Measurements from ENCODE around the gene FITM1.
A peak's percentile ranks its signal among the peaks of the same experiment; 100 is the strongest.

Gene FITM1

DNA sequence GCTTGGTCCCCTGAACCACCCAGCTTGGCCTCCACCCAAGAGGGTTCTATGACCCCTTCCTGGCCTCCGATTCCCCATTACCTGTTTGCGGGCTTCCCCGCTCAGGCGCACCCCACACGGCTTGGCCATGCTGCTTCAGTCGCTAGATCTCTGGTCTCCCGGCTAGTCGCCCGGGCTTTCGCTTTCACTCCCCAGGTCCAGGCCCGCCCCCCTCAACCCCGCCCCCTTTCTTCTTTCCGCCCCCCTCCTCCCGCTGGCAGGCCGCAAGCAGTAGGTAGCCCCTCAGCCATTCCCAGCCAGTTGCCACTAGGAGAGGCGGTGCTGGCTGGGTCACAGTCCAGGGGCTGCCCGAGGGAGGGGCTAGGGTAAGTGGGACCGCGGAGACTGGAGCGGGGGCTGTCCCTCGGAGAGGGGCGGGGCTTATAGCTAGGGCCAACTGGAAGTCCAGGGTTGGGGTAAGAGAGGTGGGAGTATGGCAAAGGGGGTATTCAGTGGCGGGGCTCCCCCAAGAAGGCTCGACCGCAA lies 16.1 kb downstream of the FITM1 start, which contains the start of gene PSME2:
Gene PSME2 (minus strand): TSS at position 158 of the 525 bp plus-strand sequence. CDS start 29 bp downstream, at position 129.
- TF ChIP-seq TAF1 (IDR thresholded peaks at IDR 0.05; ENCODE audit: low read depth) (peak; percentile 33; the same call in 1 of the 2 replicates), TEAD4 (IDR thresholded peaks at IDR 0.05) (0 out of 2 replicates have a peak, but pooled peaks have one; percentile 4), EP300 (IDR thresholded peaks at IDR 0.05; ENCODE audit: borderline replicate concordance) (no peak)

DNA sequence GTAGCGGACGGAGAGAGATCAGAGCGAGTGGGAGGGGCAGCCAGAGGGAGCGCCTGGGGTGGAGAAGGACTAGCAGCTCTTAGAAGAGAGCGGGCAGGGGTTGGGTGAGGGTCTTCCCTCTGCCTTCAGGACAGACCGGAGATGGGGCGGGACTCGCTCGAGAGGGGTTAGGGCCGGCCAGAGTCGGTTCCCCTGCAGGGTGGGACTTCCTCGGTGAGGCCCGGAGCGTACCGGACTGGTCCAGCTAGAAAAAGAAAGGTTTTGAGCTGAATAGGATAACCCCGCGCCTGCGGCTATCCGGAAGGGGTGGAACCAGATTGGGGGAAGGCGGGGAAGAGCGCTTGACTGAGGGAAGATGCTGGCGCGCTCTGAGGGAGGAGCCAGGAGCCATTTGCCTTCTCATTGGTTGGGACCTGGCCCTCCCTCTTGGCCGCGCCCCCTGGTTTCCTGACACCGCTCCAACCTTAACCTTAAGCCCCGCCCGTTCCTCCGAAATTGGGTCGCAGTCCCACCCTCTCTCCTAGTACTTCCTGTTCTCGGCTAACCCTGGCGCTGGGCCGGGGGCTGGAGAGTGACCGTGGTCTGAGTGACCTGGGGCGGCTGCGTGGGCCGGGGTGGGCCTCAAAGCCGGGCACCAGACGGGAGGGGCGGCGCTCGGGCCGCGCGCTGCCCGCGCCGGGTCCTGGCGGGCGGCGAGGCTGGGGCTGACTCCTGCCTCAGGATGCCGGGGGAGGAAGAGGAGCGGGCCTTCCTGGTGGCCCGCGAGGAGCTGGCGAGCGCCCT lies 16.7 kb downstream of the FITM1 start, which contains the start of gene RNF31:
Gene RNF31 (plus strand): TSS at position 521 of the 783 bp plus-strand sequence. CDS start 201 bp downstream, at position 722.
- TF ChIP-seq NFIC (IDR thresholded peaks at IDR 0.05) (no peak), ZBTB7A (IDR thresholded peaks at IDR 0.05; ENCODE audit: low read depth) (no peak), CREB1 (IDR thresholded peaks at IDR 0.05; ENCODE audit: low read depth) (no peak), EGR1 (IDR thresholded peaks at IDR 0.05) (no peak), TAF1 (IDR thresholded peaks at IDR 0.05; ENCODE audit: low read depth) (peak; percentile 38), TCF12 (IDR thresholded peaks at IDR 0.05; ENCODE audit: low read depth) (no peak)

DNA sequence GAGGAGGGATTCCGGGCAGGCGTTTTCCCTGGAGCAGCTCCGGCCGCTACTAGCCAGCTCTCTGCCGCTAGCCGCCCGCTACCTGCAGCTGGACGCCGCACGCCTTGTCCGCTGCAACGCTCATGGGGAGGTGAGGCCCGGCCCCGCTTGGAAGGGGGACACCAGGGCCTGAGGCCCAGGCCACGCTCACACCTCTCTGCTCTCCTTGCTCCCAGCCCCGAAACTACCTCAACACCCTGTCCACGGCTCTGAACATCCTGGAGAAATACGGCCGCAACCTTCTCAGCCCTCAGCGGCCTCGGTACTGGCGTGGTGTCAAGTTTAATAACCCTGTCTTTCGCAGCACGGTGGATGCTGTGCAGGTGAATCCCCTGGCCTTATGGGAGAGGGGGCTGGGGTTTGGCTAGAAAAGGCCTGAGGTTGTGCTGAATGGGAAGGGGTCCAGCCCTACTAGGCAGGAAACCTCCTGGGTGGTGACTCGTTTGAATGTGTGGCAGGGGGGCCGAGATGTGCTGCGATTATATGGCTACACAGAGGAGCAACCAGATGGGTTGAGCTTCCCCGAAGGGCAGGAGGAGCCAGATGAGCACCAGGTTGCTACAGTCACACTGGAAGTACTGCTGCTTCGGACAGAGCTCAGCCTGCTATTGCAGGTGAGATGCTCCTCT lies 17.4 kb downstream of the FITM1 start:
- no peak for TF ChIP-seq FOXM1 (IDR thresholded peaks at IDR 0.05; ENCODE audit: borderline replicate concordance, low read depth)
- no peak for TF ChIP-seq ZBTB7A (IDR thresholded peaks at IDR 0.05; ENCODE audit: low read depth)
- TF ChIP-seq, protein P1, sequence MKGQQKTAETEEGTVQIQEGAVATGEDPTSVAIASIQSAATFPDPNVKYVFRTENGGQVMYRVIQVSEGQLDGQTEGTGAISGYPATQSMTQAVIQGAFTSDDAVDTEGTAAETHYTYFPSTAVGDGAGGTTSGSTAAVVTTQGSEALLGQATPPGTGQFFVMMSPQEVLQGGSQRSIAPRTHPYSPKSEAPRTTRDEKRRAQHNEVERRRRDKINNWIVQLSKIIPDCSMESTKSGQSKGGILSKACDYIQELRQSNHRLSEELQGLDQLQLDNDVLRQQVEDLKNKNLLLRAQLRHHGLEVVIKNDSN (IDR thresholded peaks at IDR 0.05) = no peak
- no peak for TF ChIP-seq NFIC (IDR thresholded peaks at IDR 0.05)
- TF ChIP-seq TCF12 (IDR thresholded peaks at IDR 0.05; ENCODE audit: low read depth) = no peak
- TF ChIP-seq CEBPB (IDR thresholded peaks at IDR 0.05) = no peak
- TF ChIP-seq, protein P2, sequence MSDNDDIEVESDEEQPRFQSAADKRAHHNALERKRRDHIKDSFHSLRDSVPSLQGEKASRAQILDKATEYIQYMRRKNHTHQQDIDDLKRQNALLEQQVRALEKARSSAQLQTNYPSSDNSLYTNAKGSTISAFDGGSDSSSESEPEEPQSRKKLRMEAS (IDR thresholded peaks at IDR 0.05) = no peak
- no peak for TF ChIP-seq TEAD4 (IDR thresholded peaks at IDR 0.05)
- no peak for TF ChIP-seq CREB1 (IDR thresholded peaks at IDR 0.05; ENCODE audit: low read depth)
- TF ChIP-seq TAF1 (IDR thresholded peaks at IDR 0.05; ENCODE audit: low read depth) = no peak
- TF ChIP-seq EGR1 (IDR thresholded peaks at IDR 0.05) = no peak
- TF ChIP-seq RAD21 (IDR thresholded peaks at IDR 0.05; ENCODE audit: low read depth) = no peak
- no peak for TF ChIP-seq YY1 (IDR thresholded peaks at IDR 0.05; ENCODE audit: low read depth)
- TF ChIP-seq, protein P3, sequence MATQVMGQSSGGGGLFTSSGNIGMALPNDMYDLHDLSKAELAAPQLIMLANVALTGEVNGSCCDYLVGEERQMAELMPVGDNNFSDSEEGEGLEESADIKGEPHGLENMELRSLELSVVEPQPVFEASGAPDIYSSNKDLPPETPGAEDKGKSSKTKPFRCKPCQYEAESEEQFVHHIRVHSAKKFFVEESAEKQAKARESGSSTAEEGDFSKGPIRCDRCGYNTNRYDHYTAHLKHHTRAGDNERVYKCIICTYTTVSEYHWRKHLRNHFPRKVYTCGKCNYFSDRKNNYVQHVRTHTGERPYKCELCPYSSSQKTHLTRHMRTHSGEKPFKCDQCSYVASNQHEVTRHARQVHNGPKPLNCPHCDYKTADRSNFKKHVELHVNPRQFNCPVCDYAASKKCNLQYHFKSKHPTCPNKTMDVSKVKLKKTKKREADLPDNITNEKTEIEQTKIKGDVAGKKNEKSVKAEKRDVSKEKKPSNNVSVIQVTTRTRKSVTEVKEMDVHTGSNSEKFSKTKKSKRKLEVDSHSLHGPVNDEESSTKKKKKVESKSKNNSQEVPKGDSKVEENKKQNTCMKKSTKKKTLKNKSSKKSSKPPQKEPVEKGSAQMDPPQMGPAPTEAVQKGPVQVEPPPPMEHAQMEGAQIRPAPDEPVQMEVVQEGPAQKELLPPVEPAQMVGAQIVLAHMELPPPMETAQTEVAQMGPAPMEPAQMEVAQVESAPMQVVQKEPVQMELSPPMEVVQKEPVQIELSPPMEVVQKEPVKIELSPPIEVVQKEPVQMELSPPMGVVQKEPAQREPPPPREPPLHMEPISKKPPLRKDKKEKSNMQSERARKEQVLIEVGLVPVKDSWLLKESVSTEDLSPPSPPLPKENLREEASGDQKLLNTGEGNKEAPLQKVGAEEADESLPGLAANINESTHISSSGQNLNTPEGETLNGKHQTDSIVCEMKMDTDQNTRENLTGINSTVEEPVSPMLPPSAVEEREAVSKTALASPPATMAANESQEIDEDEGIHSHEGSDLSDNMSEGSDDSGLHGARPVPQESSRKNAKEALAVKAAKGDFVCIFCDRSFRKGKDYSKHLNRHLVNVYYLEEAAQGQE (IDR thresholded peaks at IDR 0.05; ENCODE audit: low read depth) = no peak
- TF ChIP-seq EP300 (IDR thresholded peaks at IDR 0.05; ENCODE audit: borderline replicate concordance) = no peak

DNA sequence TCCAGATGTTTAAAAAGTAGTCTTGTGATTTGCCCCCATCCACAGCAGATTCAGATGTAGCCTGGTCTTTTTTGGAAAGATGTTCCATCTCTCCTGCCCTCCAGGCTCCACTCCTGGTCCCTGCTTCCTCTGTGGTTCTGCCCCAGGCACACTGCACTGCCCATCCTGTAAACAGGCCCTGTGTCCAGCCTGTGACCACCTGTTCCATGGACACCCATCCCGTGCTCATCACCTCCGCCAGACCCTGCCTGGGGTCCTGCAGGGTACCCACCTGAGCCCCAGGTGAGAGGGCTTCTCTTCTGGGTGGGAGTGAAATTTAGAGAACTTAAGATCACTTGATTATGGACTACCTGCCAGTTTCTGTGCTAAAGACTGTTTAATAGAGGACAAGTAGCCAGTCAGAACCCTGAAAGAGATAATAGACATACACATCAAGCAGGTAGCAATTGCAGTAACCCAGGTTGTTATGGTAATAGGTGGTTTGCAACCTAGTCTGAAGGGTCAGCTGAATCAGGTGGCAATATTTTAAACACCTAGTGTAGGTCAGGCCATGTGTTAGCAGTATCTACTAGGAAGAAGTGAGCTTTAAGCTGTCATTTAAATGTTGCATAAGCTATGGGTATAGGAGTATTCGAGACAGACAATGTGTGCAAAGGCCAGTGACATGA lies 19.0 kb downstream of the FITM1 start:
- TF ChIP-seq CEBPB (IDR thresholded peaks at IDR 0.05) = no peak
- TF ChIP-seq, protein P2 (IDR thresholded peaks at IDR 0.05) = no peak
- no peak for TF ChIP-seq CREB1 (IDR thresholded peaks at IDR 0.05; ENCODE audit: low read depth)
- TF ChIP-seq, protein P3 (IDR thresholded peaks at IDR 0.05; ENCODE audit: low read depth) = no peak
- no peak for TF ChIP-seq EGR1 (IDR thresholded peaks at IDR 0.05)

DNA sequence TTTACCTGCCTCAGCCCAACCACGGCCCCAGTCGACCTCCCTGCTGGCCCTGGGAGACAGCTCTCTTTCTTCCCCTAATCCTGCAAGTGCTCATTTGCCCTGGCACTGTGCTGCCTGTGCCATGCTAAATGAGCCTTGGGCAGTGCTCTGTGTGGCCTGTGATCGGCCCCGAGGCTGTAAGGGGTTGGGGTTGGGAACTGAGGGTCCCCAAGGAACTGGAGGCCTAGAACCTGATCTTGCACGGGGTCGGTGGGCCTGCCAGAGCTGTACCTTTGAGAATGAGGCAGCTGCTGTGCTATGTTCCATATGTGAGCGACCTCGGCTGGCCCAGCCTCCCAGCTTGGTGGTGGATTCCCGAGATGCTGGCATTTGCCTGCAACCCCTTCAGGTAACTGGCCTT lies 19.6 kb downstream of the FITM1 start:
- no peak for TF ChIP-seq TEAD4 (IDR thresholded peaks at IDR 0.05)
- no peak for TF ChIP-seq NFIC (IDR thresholded peaks at IDR 0.05)
- TF ChIP-seq, protein P3 (IDR thresholded peaks at IDR 0.05; ENCODE audit: low read depth) = no peak
- TF ChIP-seq, protein P2 (IDR thresholded peaks at IDR 0.05) = no peak
- no peak for TF ChIP-seq RAD21 (IDR thresholded peaks at IDR 0.05; ENCODE audit: low read depth)
- no peak for TF ChIP-seq EP300 (IDR thresholded peaks at IDR 0.05; ENCODE audit: borderline replicate concordance)
- TF ChIP-seq, protein P1 (IDR thresholded peaks at IDR 0.05) = no peak
- TF ChIP-seq TCF12 (IDR thresholded peaks at IDR 0.05; ENCODE audit: low read depth) = no peak
- TF ChIP-seq TAF1 (IDR thresholded peaks at IDR 0.05; ENCODE audit: low read depth) = no peak
- TF ChIP-seq EGR1 (IDR thresholded peaks at IDR 0.05) = no peak

Data from Ishikawa (cell line).